Fibroblast of lung (primary cell): ENCODE results near the gene RPS25. TPM values are rescaled to one million over a fixed set of nuclear protein-coding genes. Genes with fewer than 3 reads are reported as not detected.
"Not testable (repeated sequence)": the region's sequence is repeated elsewhere in the genome, so short reads cannot be mapped to it uniquely, and the experiment has no call there.

Source experiments
- DNase-seq, 2 donors: peaks; one replicate each; pipeline versions ENCODE4 v3.0.0 to v3.0.0-alpha.2; 2010; ENCODE audit warnings: low read depth in 2 of 2
- H2AFZ ChIP-seq: 2 replicates; pipeline ENCODE4 v1.5.1; 2012; ENCODE audit warnings: low read length, control low read depth, inconsistent platforms
- H3K27ac ChIP-seq: 2 replicates; pipeline ENCODE4 v1.5.1; 2011; ENCODE audit warnings: low read length, control low read depth; ENCODE audit not compliant: insufficient read depth
- H3K27me3 ChIP-seq: 2 replicates; pipeline ENCODE4 v1.5.1; 2011; ENCODE audit warnings: mild to moderate bottlenecking, low read length; ENCODE audit not compliant: control insufficient read depth, insufficient read depth
- H3K36me3 ChIP-seq: 2 replicates; pipeline ENCODE4 v1.5.1; 2011; ENCODE audit warnings: low read length; ENCODE audit not compliant: control insufficient read depth, insufficient read depth
- H3K4me1 ChIP-seq: 2 replicates; pipeline ENCODE4 v1.5.1; 2011; ENCODE audit warnings: low read length; ENCODE audit not compliant: control insufficient read depth, insufficient read depth; ENCODE audit errors: extremely low read depth
- H3K4me2 ChIP-seq: 2 replicates; pipeline ENCODE4 v1.5.1; 2011; ENCODE audit warnings: low read length, control low read depth; ENCODE audit not compliant: insufficient read depth; ENCODE audit errors: extremely low read depth
- H3K4me3 ChIP-seq, 4 experiments: fragments of 200-600 bp in 1 of 4; sonication (generic) in 1 of 4; replicated peaks in 1 of 4; 2 replicates each; pipeline ENCODE4 v1.5.1; 2011 to 2016; ENCODE audit warnings: low read length in 4 of 4, low read depth in 3 of 4, mild to moderate bottlenecking in 3 of 4, control low read depth in 2 of 4, inconsistent platforms in 1 of 4, mixed read lengths in 1 of 4; ENCODE audit not compliant: insufficient read depth in 1 of 4; ENCODE audit errors: control extremely low read depth in 1 of 4
- H3K79me2 ChIP-seq: 2 replicates; pipeline ENCODE4 v1.5.1; 2012; ENCODE audit warnings: mild to moderate bottlenecking, low read length, inconsistent platforms; ENCODE audit not compliant: control insufficient read depth, insufficient read depth
- H3K9ac ChIP-seq: 2 replicates; pipeline ENCODE4 v1.5.1; 2011; ENCODE audit warnings: mild to moderate bottlenecking, low read length, control low read depth; ENCODE audit not compliant: insufficient read depth
- H3K9me3 ChIP-seq: 2 replicates; pipeline ENCODE4 v1.5.1; 2012; ENCODE audit warnings: low read depth, low read length; ENCODE audit not compliant: control insufficient read depth, insufficient read depth
- H4K20me1 ChIP-seq: 2 replicates; pipeline ENCODE4 v1.5.1; 2011; ENCODE audit warnings: low read length; ENCODE audit not compliant: control insufficient read depth, insufficient read depth; ENCODE audit errors: extremely low read depth
- CTCF ChIP-seq, 2 donors: IDR thresholded peaks in 1 of 2; conservative IDR thresholded peaks in 1 of 2; 1 replicate in 1 of 2; 2 replicates in 1 of 2; pipeline ENCODE4 v1.5.1; 2011 to 2012; ENCODE audit warnings: low read length in 2 of 2, control low read depth in 1 of 2, inconsistent platforms in 1 of 2, low read depth in 1 of 2, mild to moderate bottlenecking in 1 of 2
- EZH2 ChIP-seq: IDR thresholded peaks from 2 replicates; pipeline ENCODE4 v1.5.1; 2012; ENCODE audit warnings: low read length, control low read depth, mild to moderate bottlenecking; ENCODE audit errors: missing control alignments
- polyA plus RNA-seq, 2 donors: library from polyadenylated mRNA; depleted of rRNA in 1 of 2; stranded (reverse) in 1 of 2; unstranded in 1 of 2; fragments of >200 nt; gene quantifications; 2 replicates each; pipeline ENCODE4 v1.2.1, GENCODE V29; 2011 to 2012; ENCODE audit warnings: missing spikeins in 1 of 2
- total RNA-seq: library from RNA; depleted of rRNA; stranded (reverse); fragments of >200 nt; gene quantifications from 2 replicates; pipeline ENCODE4 v1.2.1, GENCODE V29; 2014

The RPS25 gene
- total and polyA plus RNA-seq, 2 donors (not counting 1 experiment from before 2014, with no cell fraction given): 525 to 2,775 TPM

DNA sequence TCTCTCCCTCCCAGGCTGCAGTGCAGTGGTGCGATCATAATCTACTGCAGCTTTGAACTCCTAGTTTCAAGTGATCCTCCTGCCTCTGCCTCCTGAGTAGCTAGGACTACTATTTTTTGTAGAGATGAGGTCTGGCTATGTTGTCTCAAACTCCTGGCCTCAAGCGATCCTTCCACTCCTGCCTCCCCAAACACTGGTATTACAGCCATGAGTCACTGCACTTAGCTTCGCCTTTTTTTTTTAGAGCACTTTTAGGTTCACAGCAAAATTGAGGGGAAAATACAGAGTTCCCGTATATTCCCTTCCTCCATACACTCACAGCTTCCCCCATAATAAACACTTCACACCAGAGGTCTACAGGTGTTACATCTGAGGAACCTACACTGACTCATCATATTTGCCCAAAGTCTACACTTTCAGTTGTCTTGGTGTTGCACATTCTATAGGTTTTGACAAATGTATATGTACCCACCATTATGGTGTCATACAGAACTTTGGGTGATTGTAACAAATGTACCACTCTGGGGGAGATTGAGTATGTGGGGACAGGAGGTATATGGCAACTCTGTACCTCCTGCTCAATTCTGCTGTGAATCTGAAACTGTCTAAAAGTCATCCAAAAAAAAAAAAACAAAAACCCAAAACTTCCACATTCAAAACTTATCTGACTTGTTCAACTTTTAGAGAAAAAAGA lies 23.8 kb upstream of the RPS25 start:
- Histone ChIP-seq H3K4me1 (no peaks in the 10 kb centered on the region), H3K9me3 (no peaks in the 10 kb centered on the region), H4K20me1 (no peaks in the 10 kb centered on the region), H3K79me2 (no peaks in the 10 kb centered on the region), H3K9ac (no peak overlapping the region), H2AFZ (no peak overlapping the region), H3K27me3 (no peaks in the 10 kb centered on the region), H3K27ac (no peak overlapping the region), H3K36me3 (peaks cover 7% of the 10 kb centered on the region), H3K4me2 (no peak overlapping the region), H3K4me3 (no peak overlapping the region)
- DNase-seq: peak in 1 of 2 donors; percentile 19
- TF ChIP-seq EZH2 (no peak), CTCF (conservative IDR thresholded peaks at IDR 0.05 in 1 of 2, IDR thresholded peaks at IDR 0.05 in 1 of 2; ENCODE audit: low read depth in 1 of 2, low read length in 2 of 2) (no peak)

GRCh38 chr11:119039471-119039870 lies 21.3 kb upstream of the RPS25 start:
- H3K4me2 ChIP-seq, H3K4me1 ChIP-seq, H3K27me3 ChIP-seq, DNase-seq, H3K9me3 ChIP-seq, H2AFZ ChIP-seq, H3K9ac ChIP-seq, H3K36me3 ChIP-seq, H3K4me3 ChIP-seq, H3K27ac ChIP-seq, H4K20me1 ChIP-seq, H3K79me2 ChIP-seq: not testable (repeated sequence)

GRCh38 chr11:119038884-119039283 lies 20.7 kb upstream of the RPS25 start:
- Histone ChIP-seq H3K9me3 (no peaks in the 10 kb centered on the region), H3K4me2 (no peak overlapping the region), H3K36me3 (peaks cover 2% of the 10 kb centered on the region), H3K27ac (no peak overlapping the region), H3K9ac (no peak overlapping the region), H3K27me3 (no peaks in the 10 kb centered on the region), H3K79me2 (no peaks in the 10 kb centered on the region), H3K4me3 (no peak overlapping the region), H4K20me1 (no peaks in the 10 kb centered on the region), H2AFZ (no peak overlapping the region), H3K4me1 (no peaks in the 10 kb centered on the region)
- no peak for DNase-seq
- TF ChIP-seq EZH2: no peak
- no peak for TF ChIP-seq CTCF (conservative IDR thresholded peaks at IDR 0.05 in 1 of 2, IDR thresholded peaks at IDR 0.05 in 1 of 2; ENCODE audit: low read depth in 1 of 2, low read length in 2 of 2)
